Smooth muscle cell (in vitro differentiated cells): Measurements from ENCODE around the gene SULT1C3. TPM values are rescaled to one million over a fixed set of nuclear protein-coding genes. Genes with fewer than 3 reads are reported as not detected.

Experiments used
- DNase-seq: peaks from one replicate; lab custom pipeline; 2025; ENCODE audit not compliant: unreplicated experiment; lab: John Stamatoyannopoulos, UW
- H2AFZ ChIP-seq: fragments of 200-600 bp; sonication (generic); 2 replicates; pipeline ENCODE4 v1.6.0; 2016; ENCODE audit warnings: antibody characterized with exemption, low read depth, mild to moderate bottlenecking
- H3F3A ChIP-seq: fragments of 200-600 bp; sonication (generic); 2 replicates; pipeline ENCODE4 v1.6.0; 2017; ENCODE audit warnings: antibody characterized with exemption, low read depth
- H3K27ac ChIP-seq: fragments of 200-600 bp; sonication (generic); 2 replicates; pipeline ENCODE4 v1.5.1; 2016; ENCODE audit warnings: low read depth, mild to moderate bottlenecking
- H3K27me3 ChIP-seq: fragments of 200-600 bp; sonication (generic); 2 replicates; pipeline ENCODE4 v1.6.1; 2016; ENCODE audit warnings: low read depth, mild to moderate bottlenecking
- H3K36me3 ChIP-seq: fragments of 200-600 bp; sonication (generic); 2 replicates; pipeline ENCODE4 v1.5.1; 2016; ENCODE audit warnings: low read depth
- H3K4me1 ChIP-seq: fragments of 200-600 bp; sonication (generic); 2 replicates; pipeline ENCODE4 v1.5.1; 2016; ENCODE audit warnings: low read depth
- H3K4me2 ChIP-seq: fragments of 200-600 bp; sonication (generic); 2 replicates; pipeline ENCODE4 v1.6.0; 2016; ENCODE audit warnings: mild to moderate bottlenecking
- H3K4me3 ChIP-seq: fragments of 200-600 bp; sonication (generic); 2 replicates; pipeline ENCODE4 v1.5.1; 2016; ENCODE audit warnings: mild to moderate bottlenecking
- H3K79me2 ChIP-seq: fragments of 200-600 bp; sonication (generic); 2 replicates; pipeline ENCODE4 v1.6.0; 2016; ENCODE audit warnings: low read depth, mild to moderate bottlenecking
- H3K9ac ChIP-seq: fragments of 200-600 bp; sonication (generic); 2 replicates; pipeline ENCODE4 v1.6.0; 2016; ENCODE audit warnings: low read depth
- H3K9me3 ChIP-seq: fragments of 200-600 bp; sonication (generic); replicated peaks from 2 replicates; pipeline ENCODE4 v1.5.1; 2016; ENCODE audit warnings: low read depth
- H4K20me1 ChIP-seq: fragments of 200-600 bp; sonication (generic); 2 replicates; pipeline ENCODE4 v1.6.0; 2016; ENCODE audit warnings: low read depth
- WGBS: methylation state at CpG from one replicate; pipeline ENCODE4 v1.1.7; 2016; ENCODE audit warnings: low lambda C conversion rate; 5-methylcytosine and 5-hydroxymethylcytosine counted together
- polyA plus RNA-seq: library from polyadenylated mRNA; unstranded; fragments of >200 nt; fragmentation: Nextera tagmentation; extraction: Ambion mirVana; gene quantifications from 2 replicates; pipeline ENCODE4 v1.2.1, GENCODE V29; 2016
- total RNA-seq: library from RNA; depleted of rRNA; stranded (reverse); fragments of >200 nt; gene quantifications from 2 replicates; pipeline ENCODE4 v1.2.3, GENCODE V29; 2014
- TF ChIP-seq, protein P1 (sequence below): fragments of 200-600 bp; sonication (generic); IDR thresholded peaks from 2 replicates; pipeline ENCODE4 v1.5.1; 2017; ENCODE audit warnings: borderline replicate concordance, mild to moderate bottlenecking, antibody characterized with exemption; ENCODE audit not compliant: insufficient read depth, poor library complexity, severe bottlenecking

The SULT1C3 gene
- total and polyA plus RNA-seq, 2 experiments from 2014 or later: not detected

DNA sequence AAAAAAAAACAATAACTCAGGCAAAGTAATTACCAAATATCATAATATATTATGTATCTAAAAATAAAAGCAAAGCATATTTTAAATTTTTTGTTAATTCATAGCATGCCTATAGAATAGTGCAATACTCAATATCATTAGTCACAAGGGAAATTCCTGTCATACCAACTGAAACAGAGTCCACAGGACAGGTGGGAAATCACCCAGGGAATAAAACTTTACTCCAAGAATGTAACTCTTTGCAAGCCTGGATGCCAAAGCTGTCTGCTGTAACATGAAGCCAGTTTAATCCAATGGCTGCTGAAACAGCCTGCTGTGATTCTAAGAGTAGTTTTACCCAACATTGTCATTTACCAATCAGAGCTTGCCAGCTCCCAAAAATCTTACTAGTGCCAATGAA lies 40.0 kb upstream of the SULT1C3 start:
- no peak overlapping the region for H3K4me2 ChIP-seq
- no peak overlapping the region for H2AFZ ChIP-seq
- TF ChIP-seq, protein P1, sequence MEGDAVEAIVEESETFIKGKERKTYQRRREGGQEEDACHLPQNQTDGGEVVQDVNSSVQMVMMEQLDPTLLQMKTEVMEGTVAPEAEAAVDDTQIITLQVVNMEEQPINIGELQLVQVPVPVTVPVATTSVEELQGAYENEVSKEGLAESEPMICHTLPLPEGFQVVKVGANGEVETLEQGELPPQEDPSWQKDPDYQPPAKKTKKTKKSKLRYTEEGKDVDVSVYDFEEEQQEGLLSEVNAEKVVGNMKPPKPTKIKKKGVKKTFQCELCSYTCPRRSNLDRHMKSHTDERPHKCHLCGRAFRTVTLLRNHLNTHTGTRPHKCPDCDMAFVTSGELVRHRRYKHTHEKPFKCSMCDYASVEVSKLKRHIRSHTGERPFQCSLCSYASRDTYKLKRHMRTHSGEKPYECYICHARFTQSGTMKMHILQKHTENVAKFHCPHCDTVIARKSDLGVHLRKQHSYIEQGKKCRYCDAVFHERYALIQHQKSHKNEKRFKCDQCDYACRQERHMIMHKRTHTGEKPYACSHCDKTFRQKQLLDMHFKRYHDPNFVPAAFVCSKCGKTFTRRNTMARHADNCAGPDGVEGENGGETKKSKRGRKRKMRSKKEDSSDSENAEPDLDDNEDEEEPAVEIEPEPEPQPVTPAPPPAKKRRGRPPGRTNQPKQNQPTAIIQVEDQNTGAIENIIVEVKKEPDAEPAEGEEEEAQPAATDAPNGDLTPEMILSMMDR: no peak
- no peak overlapping the region for H3K27ac ChIP-seq
- H4K20me1 ChIP-seq: no peaks in the 10 kb centered on the region
- no peak for DNase-seq
- no peaks in the 10 kb centered on the region for H3K4me1 ChIP-seq
- H3K36me3 ChIP-seq: no peaks in the 10 kb centered on the region
- H3K9me3 ChIP-seq: no peaks in the 10 kb centered on the region
- H3K79me2 ChIP-seq: no peaks in the 10 kb centered on the region
- no peaks in the 10 kb centered on the region for H3K27me3 ChIP-seq
- H3K4me3 ChIP-seq: no peak overlapping the region
- no peaks in the 10 kb centered on the region for H3F3A ChIP-seq
- H3K9ac ChIP-seq: no peak overlapping the region

- Histone ChIP-seq H3F3A (no peaks in the 10 kb centered on the region), H3K4me1 (no peaks in the 10 kb centered on the region), H3K79me2 (no peaks in the 10 kb centered on the region), H3K36me3 (no peaks in the 10 kb centered on the region), H3K4me3 (no peak overlapping the region), H4K20me1 (no peaks in the 10 kb centered on the region), H3K27me3 (no peaks in the 10 kb centered on the region), H3K9me3 (no peaks in the 10 kb centered on the region), H3K4me2 (no peak overlapping the region), H3K9ac (no peak overlapping the region), H3K27ac (no peak overlapping the region), H2AFZ (no peak overlapping the region)
- TF ChIP-seq, protein P1: no peak
- WGBS: 84% methylated on average over 7 of the region's 7 CpGs
- DNase-seq: no peak
Observed at GRCh38 chr2:108200569-108200968, 39.2 kb upstream of the SULT1C3 start.

GRCh38 chr2:108212671-108213070 lies 27.1 kb upstream of the SULT1C3 start:
- Histone ChIP-seq H3K27me3 (no peaks in the 10 kb centered on the region), H3K9ac (no peak overlapping the region), H2AFZ (no peak overlapping the region), H3K4me2 (no peak overlapping the region), H3K27ac (no peak overlapping the region), H3K4me3 (no peak overlapping the region), H3F3A (no peaks in the 10 kb centered on the region), H3K4me1 (no peaks in the 10 kb centered on the region), H4K20me1 (no peaks in the 10 kb centered on the region), H3K79me2 (no peaks in the 10 kb centered on the region), H3K36me3 (no peaks in the 10 kb centered on the region), H3K9me3 (no peaks in the 10 kb centered on the region)
- TF ChIP-seq, protein P1: no peak
- DNase-seq: no peak
- 87% methylated on average over 3 of the region's 3 CpGs for WGBS

DNA sequence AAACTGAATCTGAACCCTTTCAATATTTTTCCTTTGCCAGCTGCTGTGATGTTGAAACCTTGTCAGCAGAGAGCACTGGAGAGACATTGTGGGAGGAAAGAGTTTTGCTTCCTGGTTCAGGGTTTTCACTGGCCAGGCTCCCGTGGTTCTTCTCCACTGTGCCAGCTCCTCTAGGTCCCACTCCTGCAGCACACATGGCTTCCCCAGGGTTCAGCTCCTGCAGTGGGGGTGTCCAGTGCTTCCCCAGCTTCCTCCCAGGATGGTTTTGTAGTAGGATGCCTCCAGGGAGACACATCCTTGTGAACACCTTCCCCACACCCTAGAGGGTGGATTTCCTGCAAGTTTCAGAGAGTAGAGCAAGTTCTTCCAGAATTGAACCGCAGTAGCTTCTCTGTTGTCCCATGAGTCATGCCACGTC lies 24.0 kb upstream of the SULT1C3 start:
- Histone ChIP-seq H3K4me1 (no peaks in the 10 kb centered on the region), H3K9me3 (no peaks in the 10 kb centered on the region), H3F3A (no peaks in the 10 kb centered on the region), H3K4me2 (no peak overlapping the region), H2AFZ (peak overlapping the region; percentile 56), H3K79me2 (no peaks in the 10 kb centered on the region), H4K20me1 (no peaks in the 10 kb centered on the region), H3K36me3 (no peaks in the 10 kb centered on the region), H3K4me3 (no peak overlapping the region), H3K9ac (no peak overlapping the region), H3K27ac (no peak overlapping the region), H3K27me3 (no peaks in the 10 kb centered on the region)
- DNase-seq: no peak
- TF ChIP-seq, protein P1: peak; percentile 14
- WGBS: 38% methylated on average over 3 of the region's 3 CpGs
